Hippocampal formation (tissue), 2 donors: ENCODE measurements around the gene AHDC1.
"Not testable (repeated sequence)": the region's sequence is repeated elsewhere in the genome, so short reads cannot be mapped to it uniquely, and the experiment has no call there.

ENCODE experiments used
- DNase-seq, 2 donors: peaks; one replicate each; lab custom pipeline; 2025; lab: John Stamatoyannopoulos, UW

AHDC1 gene

DNA sequence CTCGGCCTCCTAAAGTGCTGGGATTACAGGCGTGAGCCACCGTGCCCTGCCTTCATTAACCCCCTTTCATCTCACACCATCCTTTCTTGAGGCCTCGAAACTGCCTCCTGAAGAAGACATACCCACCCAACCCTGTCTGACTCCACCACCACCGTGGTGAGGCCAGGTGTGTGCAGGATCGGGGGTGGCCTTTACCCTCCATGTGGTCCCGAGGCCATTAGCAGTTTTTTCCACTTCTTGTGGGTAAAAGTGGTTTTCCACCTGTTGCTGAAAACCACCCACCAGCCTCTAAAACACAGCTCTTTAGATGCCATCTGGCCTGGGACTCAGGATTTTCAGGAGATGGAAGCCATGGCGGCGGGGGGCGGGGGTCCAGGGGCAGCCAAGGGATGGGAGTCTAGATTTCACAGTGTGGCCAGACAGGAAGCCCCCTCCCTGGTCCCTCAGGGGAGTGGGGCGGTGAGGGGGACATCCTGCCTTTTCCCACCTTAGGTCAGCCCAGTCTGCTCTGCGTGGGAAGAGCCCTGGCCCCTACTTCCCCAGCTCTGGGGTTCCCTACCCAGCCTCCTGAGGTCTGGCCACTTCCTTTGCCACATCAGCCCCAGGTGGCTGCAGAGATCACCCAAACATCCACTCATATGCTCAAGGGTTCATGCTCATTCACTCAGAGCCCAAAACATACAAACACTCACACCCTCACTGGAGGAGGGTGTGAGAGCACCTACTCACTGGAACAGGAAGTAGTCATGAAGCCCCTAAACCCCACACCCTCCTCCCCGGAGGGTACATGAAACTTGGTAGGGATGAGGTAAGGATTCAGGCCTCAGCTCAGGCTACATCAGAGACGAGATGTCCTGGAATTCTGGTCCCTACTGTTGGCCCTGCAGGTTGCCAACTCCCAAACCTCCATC is 28.7 kb upstream of the AHDC1 start:
- no peak for DNase-seq

- no peak for DNase-seq
Measured at GRCh38 chr1:27630859-27631491, 27.0 kb upstream of the AHDC1 start.

DNA sequence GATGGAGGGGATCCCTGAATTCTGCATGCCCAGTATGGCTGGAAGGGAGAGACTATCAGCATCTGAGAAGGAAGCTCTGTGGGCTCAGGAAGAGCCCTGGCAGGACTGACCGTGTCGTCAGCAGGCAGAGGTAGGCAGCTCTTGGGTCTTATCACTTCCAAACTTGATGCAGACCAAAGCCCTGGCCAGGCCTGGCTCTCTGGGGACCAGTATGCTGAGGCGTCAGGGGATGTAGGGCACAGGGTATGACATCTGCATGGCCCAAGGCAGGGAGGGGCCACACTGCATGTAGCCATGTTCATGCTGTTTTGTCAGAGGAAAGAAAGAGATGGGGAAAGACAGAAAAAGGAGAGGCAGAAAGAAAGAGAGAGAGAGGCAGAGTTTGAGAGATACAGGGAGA is 24.8 kb upstream of the AHDC1 start:
- no peak for DNase-seq

- DNase-seq: not testable (repeated sequence)
Measured at GRCh38 chr1:27627733-27628132, 23.8 kb upstream of the AHDC1 start.

- no peak for DNase-seq
Measured at GRCh38 chr1:27627061-27627460, 23.1 kb upstream of the AHDC1 start.

DNA sequence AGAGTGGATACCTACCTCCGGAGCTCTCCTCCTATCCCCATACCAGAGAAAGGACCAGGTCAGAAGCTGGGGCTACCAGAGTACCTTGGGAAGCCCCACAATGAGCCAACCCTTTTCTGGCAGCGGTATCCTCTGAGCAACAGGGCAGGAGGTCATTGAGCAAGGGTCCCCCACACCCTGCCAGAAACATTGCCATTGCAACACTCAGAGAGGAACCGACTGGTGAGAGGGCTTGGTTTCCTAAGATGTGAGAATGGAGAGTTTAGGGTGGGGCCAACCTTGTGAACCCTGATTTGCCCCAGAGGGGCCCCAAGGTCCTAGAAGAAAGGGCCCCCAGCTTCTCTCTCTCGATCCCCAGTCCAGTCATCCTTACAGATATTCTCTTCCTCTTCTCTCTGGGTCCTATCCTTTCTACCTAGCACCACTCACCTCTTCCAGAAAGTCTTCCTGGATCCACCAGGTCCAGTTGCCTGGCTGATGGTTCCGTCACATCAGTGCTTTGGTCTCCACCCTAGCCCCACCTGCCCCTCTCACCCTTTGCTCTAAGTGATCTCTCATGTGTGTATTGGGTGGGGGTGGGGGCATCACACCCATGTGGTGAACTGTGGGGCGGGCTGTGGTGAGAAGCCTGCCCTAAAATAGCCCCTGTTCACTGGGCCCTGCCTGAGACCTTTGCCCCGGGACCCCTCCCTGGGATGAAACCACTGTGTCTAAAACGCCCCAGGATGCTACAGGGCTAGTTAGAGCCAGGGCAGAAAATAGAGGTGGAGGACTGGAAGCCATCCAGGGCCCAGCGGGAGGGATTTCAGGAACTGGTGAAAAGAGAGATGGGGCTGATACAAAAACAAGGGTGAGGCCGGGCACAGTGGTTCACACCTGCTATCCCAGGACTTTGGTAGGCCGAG is 22.3 kb upstream of the AHDC1 start:
- DNase-seq: no peak

DNA sequence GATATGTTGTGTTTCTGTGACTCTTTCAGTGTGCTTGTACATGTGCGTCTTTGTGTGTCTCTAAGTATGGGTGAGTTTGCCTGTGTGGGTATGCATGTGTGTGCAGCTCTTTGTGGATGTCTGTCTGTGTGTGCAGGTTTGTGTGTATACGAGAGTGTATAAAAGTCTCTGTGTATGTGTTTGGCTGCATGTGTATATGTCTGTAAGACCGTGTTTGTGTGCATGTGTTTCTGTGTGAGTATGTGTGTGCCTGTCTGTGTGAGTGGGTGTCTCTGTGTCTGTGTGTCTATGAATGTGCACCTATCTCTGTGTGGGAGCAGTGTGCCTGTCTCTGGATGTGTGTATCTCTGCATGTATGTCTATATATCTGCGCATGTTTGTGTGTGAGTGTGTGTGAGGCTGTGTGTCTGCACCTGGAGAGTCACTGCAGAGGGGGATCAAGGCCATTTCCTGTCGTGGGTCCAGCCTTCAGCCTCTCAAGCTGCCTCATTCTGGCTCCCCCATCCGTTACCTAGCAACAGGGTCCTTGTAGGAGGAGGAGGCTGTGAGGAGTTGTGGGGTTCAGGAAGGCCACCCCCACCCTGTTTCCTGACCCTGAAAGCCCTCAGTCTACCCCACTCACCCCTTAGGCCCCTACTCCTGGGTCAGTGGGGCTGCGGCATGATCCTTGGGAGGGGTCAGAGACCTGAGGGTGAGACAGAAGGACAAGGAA is 20.7 kb upstream of the AHDC1 start:
- DNase-seq: no peak

DNA sequence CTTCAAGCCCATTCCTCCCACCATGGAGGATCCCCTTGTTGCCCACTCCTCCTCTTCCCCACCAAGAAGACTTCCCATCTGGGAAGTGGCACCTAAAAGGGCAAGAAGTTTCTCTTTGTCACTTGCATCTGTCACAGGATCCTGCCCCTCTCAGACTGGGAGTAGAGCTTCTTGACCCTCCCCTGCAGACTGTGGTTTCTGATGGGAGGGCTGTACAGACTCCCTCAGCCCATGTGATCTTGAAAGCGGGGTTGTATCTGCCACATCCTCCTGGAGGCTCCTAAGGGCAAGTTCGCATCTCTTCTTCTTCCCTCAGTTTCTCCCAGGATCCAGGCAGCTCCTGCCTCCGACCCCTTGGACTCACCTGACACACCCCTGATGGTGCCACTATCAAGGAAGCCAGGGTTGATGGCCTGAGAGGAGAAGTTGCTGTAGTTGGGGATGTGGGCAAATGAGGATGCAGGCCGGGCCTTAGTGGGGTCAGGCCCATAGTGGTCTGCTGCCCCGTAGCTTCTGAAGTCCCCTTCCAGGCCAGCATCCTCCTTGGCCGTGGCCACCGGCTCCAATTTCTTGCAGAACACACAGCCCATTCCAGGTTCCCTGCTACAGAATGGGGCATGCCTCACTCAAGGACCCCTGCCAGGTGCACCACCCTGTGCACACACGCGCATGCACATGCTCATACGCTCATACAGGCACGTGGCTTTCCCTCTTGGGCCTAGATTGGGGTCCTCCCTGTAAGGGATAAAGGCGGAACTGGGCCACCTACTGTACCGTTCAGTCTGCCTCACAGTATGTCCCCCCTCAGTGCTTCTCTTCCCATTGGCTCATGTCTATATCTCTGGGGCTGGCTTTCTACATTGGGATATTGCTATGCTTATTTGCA is 19.6 kb upstream of the AHDC1 start:
- DNase-seq: no peak

- DNase-seq: no peak
Measured at GRCh38 chr1:27622828-27623227, 18.9 kb upstream of the AHDC1 start.

DNA sequence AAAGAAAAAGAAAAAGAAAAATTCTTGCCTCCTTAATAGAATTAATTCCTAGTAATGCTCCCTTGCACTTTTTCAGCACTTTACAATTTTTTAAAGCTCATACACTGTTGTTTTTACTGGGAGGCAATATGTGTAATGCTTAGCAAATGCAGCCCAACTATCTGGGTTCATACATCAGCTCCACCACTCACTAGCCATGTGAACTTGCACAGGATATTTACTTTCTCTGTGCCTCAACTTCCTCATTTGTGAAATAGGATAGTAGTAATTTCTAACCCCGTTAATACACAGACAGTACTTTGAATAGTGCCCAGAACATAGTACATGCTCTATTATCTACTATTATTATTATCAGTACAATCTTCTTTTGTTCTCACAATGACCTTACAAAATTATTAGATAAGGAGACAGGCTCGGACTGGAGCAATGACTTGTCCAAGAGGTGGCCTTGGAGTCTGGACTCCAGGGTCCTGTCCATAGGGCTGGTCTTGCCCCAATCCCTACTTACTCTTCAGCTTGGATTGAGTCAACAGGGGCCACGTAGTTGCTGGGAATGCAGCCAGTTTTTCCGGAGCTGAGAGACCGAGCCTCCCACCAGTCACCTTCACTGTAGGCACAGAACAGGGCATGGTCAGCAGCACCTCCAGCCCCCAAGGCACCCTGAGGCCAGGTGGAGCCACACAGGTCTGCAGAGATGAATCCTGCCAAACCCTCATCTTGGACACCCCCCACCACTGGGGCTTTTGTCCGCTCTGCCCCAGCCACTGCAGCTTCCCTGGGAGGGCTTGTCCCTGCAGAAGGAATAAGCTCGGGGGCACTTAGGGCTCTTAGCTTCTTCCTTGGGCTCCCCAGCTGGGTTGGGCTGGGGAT is 17.3 kb upstream of the AHDC1 start:
- DNase-seq: no peak

DNA sequence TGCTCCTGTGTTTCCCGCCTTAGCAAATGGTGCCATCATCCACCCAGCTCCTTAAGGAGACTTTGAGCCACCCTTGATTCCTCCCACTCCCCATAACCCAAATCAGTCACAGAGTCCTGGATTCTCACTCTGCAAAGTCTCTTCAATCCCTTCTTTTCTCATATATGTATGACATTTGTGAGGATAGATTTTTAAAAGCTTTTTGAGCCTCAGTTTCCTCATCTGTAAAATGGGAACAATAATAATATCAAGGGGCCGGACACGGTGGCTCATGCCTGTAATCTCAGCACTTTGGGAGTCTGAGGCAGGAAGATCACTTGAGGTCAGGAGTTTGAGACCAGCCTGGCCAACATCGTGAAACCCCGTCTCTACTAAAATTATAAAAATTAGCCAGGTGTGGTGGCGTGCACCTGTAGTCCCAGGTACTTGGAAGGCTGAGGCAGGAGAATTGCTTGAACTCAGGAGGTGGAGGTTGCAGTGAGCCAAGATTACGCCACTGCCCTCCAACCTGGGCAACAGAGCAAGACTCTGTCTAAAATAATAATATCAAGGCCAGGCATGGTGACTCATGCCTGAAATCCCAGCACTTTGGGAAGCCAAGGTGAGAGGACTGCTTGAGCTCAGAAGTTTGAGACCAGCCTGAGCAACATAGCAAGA is 16.0 kb upstream of the AHDC1 start:
- DNase-seq: not testable (repeated sequence)

GRCh38 chr1:27618341-27619082 is 14.6 kb upstream of the AHDC1 start:
- no peak for DNase-seq

DNA sequence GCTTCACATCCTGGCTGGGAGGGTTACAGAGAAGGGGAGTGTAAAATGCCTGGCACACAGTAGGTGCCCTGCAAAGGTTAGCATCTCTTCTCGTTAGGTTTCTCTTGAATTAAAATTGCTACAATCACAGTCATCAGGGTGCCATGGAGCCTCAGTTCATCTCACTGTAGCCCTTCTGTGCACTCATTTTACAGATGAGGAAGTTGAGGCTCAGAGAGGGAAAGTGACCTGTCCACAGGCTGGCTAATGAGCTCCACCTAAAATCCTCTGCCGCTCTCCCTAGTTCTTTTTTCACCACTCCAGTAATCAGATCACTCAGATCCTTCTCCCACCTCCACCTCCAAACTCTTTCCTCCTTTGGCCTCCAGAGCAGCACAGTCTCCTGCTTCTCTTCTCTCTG is 13.5 kb upstream of the AHDC1 start:
- no peak for DNase-seq

DNA sequence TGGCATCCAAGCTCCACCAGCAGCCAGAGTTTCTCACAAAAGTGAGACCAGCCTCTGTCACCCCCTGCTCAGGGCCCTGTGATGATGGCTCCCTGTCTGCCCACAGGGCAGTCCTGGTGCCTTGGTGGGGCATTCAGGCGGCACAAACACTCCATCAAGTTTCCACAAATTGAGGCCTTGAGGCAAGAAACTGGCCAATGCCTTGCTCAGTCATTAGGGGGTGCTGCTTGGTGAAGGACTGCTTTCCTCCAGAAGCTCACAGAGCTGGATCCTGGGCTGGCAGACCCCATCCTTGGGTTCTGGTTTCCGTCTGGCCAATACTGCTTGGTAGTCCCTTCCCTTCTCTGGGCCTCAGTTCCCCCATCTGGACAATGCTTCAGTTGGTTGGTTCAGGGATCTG is 12.5 kb upstream of the AHDC1 start:
- DNase-seq: no peak

GRCh38 chr1:27615346-27616192 is 11.6 kb upstream of the AHDC1 start:
- DNase-seq: no peak

DNA sequence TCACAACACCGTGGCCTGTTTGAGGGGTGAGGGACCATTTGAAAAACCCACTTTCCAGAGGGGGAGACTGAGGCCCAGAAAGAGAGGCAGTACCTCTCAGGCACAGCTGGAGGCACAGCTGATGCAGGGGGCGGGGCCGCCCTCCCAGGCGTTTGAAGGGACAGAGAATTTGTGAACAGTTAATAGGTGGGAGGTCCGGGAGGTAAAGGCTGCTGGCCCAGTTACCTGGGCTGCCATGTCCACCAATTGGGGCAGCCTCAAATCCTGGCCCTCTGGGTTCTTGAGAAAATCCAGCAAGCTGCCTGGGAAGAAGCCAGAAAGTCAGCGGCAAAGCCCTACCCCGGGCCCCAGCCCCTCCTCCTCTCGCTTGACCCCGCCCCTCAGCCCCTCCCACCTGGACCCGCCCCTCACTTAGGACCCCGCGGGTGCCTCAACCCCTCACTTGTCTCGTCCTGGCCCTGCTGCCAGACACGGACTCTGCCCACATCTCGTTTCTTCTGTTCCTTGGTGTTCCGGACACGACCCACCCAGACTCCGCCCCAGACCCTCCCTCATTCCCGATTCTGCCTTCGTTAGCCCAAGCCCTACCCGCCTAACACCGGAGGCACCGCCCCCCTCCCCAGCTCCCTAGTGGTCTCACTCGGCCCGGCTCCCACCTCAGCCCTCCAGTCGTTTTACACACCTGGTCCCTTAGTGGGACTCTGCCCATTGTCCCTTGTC is 10.8 kb upstream of the AHDC1 start:
- DNase-seq: no peak
